GM12892 (cell line): ENCODE data around the gene GYS1.

Source experiments
- DNase-seq: peaks from one replicate; pipeline ENCODE4 v3.0.0; 2011; ENCODE audit not compliant: insufficient read length
- FAIRE-seq: peaks from 2 replicates; lab custom pipeline; 2011; peaks lifted over from hg19 to GRCh38; lab: Jason Lieb, UNC
- POLR2A ChIP-seq: IDR thresholded peaks from 2 replicates; pipeline ENCODE4 v1.6.1; 2011; ENCODE audit warnings: low read depth, low read length, control low read depth
- POLR2AphosphoS5 ChIP-seq: IDR thresholded peaks from 2 replicates; pipeline ENCODE4 v1.6.1; 2011; ENCODE audit warnings: low read depth, low read length, control low read depth
- TAF1 ChIP-seq: IDR thresholded peaks from 2 replicates; pipeline ENCODE4 v1.6.1; 2011; ENCODE audit warnings: low read depth, mild to moderate bottlenecking, control low read depth, low read length, borderline replicate concordance

GYS1 gene

GRCh38 chr19:48970923-48971395, 22.1 kb downstream of the GYS1 start:
- peak; percentile 5 for FAIRE-seq

GRCh38 chr19:48970139-48970766, 22.9 kb downstream of the GYS1 start:
- FAIRE-seq (no peak), DNase-seq (no peak)
- TF ChIP-seq POLR2AphosphoS5 (no peak), POLR2A (no peak), TAF1 (no peak)

More at GRCh38 chr19:48970923-48971395, 22.1 kb downstream of the GYS1 start:
- no peak for TF ChIP-seq POLR2AphosphoS5
- TF ChIP-seq TAF1: no peak
- no peak for TF ChIP-seq POLR2A
- DNase-seq: peak; percentile 70

GRCh38 chr19:48969276-48970138, 23.6 kb downstream of the GYS1 start:
- no peak for TF ChIP-seq POLR2A
- FAIRE-seq (no peak), DNase-seq (no peak)

- no peak for TF ChIP-seq POLR2A
- TF ChIP-seq TAF1: no peak
- TF ChIP-seq POLR2AphosphoS5: no peak
- DNase-seq: no peak
- FAIRE-seq: no peak
These were observed 24.3 kb downstream of the GYS1 start for GRCh38 chr19:48968813-48969218.

GRCh38 chr19:48968179-48968661, 24.9 kb downstream of the GYS1 start:
- TF ChIP-seq TAF1 (no peak), POLR2AphosphoS5 (no peak), POLR2A (no peak)
- DNase-seq (no peak), FAIRE-seq (no peak)

- no peak for DNase-seq
- TF ChIP-seq POLR2AphosphoS5 (peak; percentile 77), POLR2A (no peak)
- peak; percentile 30 for FAIRE-seq
These were observed 25.5 kb downstream of the GYS1 start for GRCh38 chr19:48967346-48968178.

- FAIRE-seq (no peak), DNase-seq (no peak)
- TF ChIP-seq TAF1 (no peak), POLR2A (no peak), POLR2AphosphoS5 (no peak)
These were observed 26.4 kb downstream of the GYS1 start for GRCh38 chr19:48966541-48967345.

GRCh38 chr19:48965806-48966540, 27.1 kb downstream of the GYS1 start:
- TF ChIP-seq POLR2A (peak; percentile 22; the same call in 1 of the 2 replicates), POLR2AphosphoS5 (peak; percentile 41), TAF1 (no peak)
- DNase-seq: no peak
- peak; percentile 94 for FAIRE-seq

GRCh38 chr19:48965040-48965805, 27.9 kb downstream of the GYS1 start, which contains the start of gene FTL:
Gene FTL (plus strand): TSS chr19:48965309. CDS start chr19:48965508, 199 bp downstream.
- FAIRE-seq (no peak), DNase-seq (peak; percentile 95)
- TF ChIP-seq POLR2AphosphoS5 (peak; percentile 99), POLR2A (peak; percentile 99), TAF1 (peak; percentile 89)
